K562 (cell line): ENCODE results near the gene OSBPL7. TPM values are rescaled to one million over a fixed set of nuclear protein-coding genes. Genes with fewer than 3 reads are reported as not detected.

ENCODE experiments used
- DACH1 ChIP-seq: fragments of 450-650 bp; IDR thresholded peaks from 2 replicates; pipeline ENCODE4 v1.6.1; 2018; ENCODE audit not compliant: partially characterized antibody
- JUND ChIP-seq, 2 experiments: IDR thresholded peaks; 2 replicates in 1 of 2; 3 replicates in 1 of 2; pipeline ENCODE4 v1.6.1; 2011; ENCODE audit warnings: borderline replicate concordance in 2 of 2, low read depth in 2 of 2, low read length in 2 of 2, improper control_type of control experiment in 1 of 2, missing biosample characterization in 1 of 2, missing genetic modification characterization in 1 of 2, missing genetic modification reagents in 1 of 2
- LEF1 ChIP-seq: fragments of 450-650 bp; IDR thresholded peaks from 2 replicates; pipeline ENCODE4 v1.6.1; 2016; ENCODE audit warnings: mild to moderate bottlenecking
- PBX2 ChIP-seq, 2 experiments: IDR thresholded peaks in 1 of 2; conservative IDR thresholded peaks in 1 of 2; 2 replicates each; pipeline ENCODE4 v1.6.1; 2016; ENCODE audit warnings: low read depth in 2 of 2, mild to moderate bottlenecking in 1 of 2, missing compliant biosample characterization in 1 of 2, missing genetic modification characterization in 1 of 2, moderate library complexity in 1 of 2
- POU5F1 ChIP-seq: fragments of 150-350 bp; IDR thresholded peaks from 2 replicates; pipeline ENCODE4 v1.6.1; 2014; ENCODE audit warnings: borderline replicate concordance, low read length, low read depth, mild to moderate bottlenecking; ENCODE audit not compliant: partially characterized antibody
- TCF15 ChIP-seq: fragments of 250-450 bp; sonication (Bioruptor Pico); IDR thresholded peaks from 2 replicates; pipeline ENCODE4 v1.8.0; 2022; ENCODE audit warnings: moderate library complexity, mild to moderate bottlenecking, inconsistent platforms
- ZBTB11 ChIP-seq, 3 experiments: fragments of 200-800 bp in 1 of 3; fragments of 250-450 bp in 1 of 3; fragments of 450-650 bp in 1 of 3; sonication (Bioruptor Pico) in 1 of 3; sonication (Bioruptor generic) in 1 of 3; formaldehyde crosslinking in 1 of 3; IDR thresholded peaks; 2 replicates each; pipeline versions ENCODE4 v1.6.1 to v1.8.0; 2016 to 2022; ENCODE audit warnings: mild to moderate bottlenecking in 2 of 3, missing genetic modification characterization in 2 of 3, missing compliant biosample characterization in 1 of 3, moderate library complexity in 1 of 3
- ZNF277 ChIP-seq: fragments of 250-450 bp; sonication (Bioruptor Pico); IDR thresholded peaks from 2 replicates; pipeline ENCODE4 v1.8.0; 2022; ENCODE audit warnings: inconsistent platforms, mild to moderate bottlenecking, moderate library complexity, borderline replicate concordance
- ZNF311 ChIP-seq: fragments of 250-450 bp; sonication (Bioruptor Pico); IDR thresholded peaks from 2 replicates; pipeline ENCODE4 v1.4.0; 2020; ENCODE audit warnings: mild to moderate bottlenecking, moderate library complexity
- ZNF592 ChIP-seq: fragments of 450-650 bp; IDR thresholded peaks from 2 replicates; pipeline ENCODE4 v1.6.1; 2017; ENCODE audit warnings: antibody characterized with exemption, mild to moderate bottlenecking
- ZNF76 ChIP-seq: fragments of 250-450 bp; sonication (Bioruptor Pico); IDR thresholded peaks from 2 replicates; pipeline ENCODE4 v1.4.0; 2020; ENCODE audit warnings: mild to moderate bottlenecking, moderate library complexity, borderline replicate concordance
- polyA plus RNA-seq, 8 experiments: library from polyadenylated mRNA; depleted of rRNA in 4 of 8; stranded (reverse) in 5 of 8; unstranded in 3 of 8; fragments of >200 nt; fragmentation: Nextera tagmentation in 2 of 8; fragmentation: Illumina TruSeq in 1 of 8; extraction: Ambion mirVana in 2 of 8; extraction: Trizol in 1 of 8; gene quantifications; 2 replicates each; pipeline versions ENCODE4 v1.2.1 to v1.2.3, GENCODE V29; 2011 to 2014; ENCODE audit warnings: inconsistent platforms in 1 of 8, missing spikeins in 1 of 8
- total RNA-seq, 7 experiments: library from RNA; depleted of rRNA in 6 of 7; stranded (reverse); fragments of >200 nt in 6 of 7; fragmentation: Illumina TruSeq in 2 of 7; extraction: Trizol in 2 of 7; gene quantifications; 2 replicates each; pipeline versions ENCODE4 v1.2.1 to v1.2.3, GENCODE V29; 2011 to 2021; ENCODE audit warnings: low replicate concordance in 1 of 7

OSBPL7 gene
- total and polyA plus RNA-seq, 9 of the 15 experiments (the other 6 are each of a cell fraction or from before 2014, with no cell fraction given): 0.32 to 11.9 (median 5.8) TPM

GRCh38 chr17:47840742-47841487 is 19.3 kb upstream of the OSBPL7 start, which contains the start of gene SCRN2 (continued):
- TF ChIP-seq ZBTB11 (CRISPR knock-in tag; IDR thresholded peaks at IDR 0.05): peak in 1 of 3 experiments; percentile 73; a peak in 2 of 6 replicates
- TF ChIP-seq PBX2 (CRISPR knock-in tag; IDR thresholded peaks at IDR 0.05; ENCODE audit: low read depth): no peak
- no peak for TF ChIP-seq PBX2 (tag; conservative IDR thresholded peaks at IDR 0.05; ENCODE audit: low read depth)
- TF ChIP-seq ZNF592: peak; percentile 88
- no peak for TF ChIP-seq ZNF76
- no peak for TF ChIP-seq ZNF277 (CRISPR knock-in tag)
- TF ChIP-seq JUND (IDR thresholded peaks at IDR 0.05; ENCODE audit: borderline replicate concordance, low read depth, low read length): peak; percentile 20; the same call in 1 of the 2 replicates
- TF ChIP-seq JUND (tag; IDR thresholded peaks at IDR 0.05; ENCODE audit: borderline replicate concordance, low read depth, low read length): no peak; the same call in 2 of the 3 replicates
- TF ChIP-seq LEF1: no peak
- TF ChIP-seq DACH1: no peak
- TF ChIP-seq TCF15 (CRISPR knock-in tag): no peak
- no peak for TF ChIP-seq POU5F1
- no peak for TF ChIP-seq ZNF311 (CRISPR knock-in tag)
